GM12878 (cell line): ENCODE results near the gene SETMAR. TPM values are rescaled to one million over a fixed set of nuclear protein-coding genes. Genes with fewer than 3 reads are reported as not detected.

Experiments used
- FOXK2 ChIP-seq: fragments of 450-650 bp; IDR thresholded peaks from 2 replicates; pipeline ENCODE4 v1.6.1; 2017; ENCODE audit warnings: mild to moderate bottlenecking, moderate library complexity
- MEF2A ChIP-seq: IDR thresholded peaks from 2 replicates; pipeline ENCODE4 v1.6.1; 2011; ENCODE audit warnings: low read depth, mild to moderate bottlenecking, low read length, moderate library complexity; ENCODE audit not compliant: insufficient read depth
- NFYA ChIP-seq: IDR thresholded peaks from 2 replicates; pipeline ENCODE4 v1.6.1; 2011; ENCODE audit warnings: low read depth, mild to moderate bottlenecking, low read length, improper control_type of control experiment, borderline replicate concordance
- POLR2AphosphoS5 ChIP-seq: IDR thresholded peaks from 2 replicates; pipeline ENCODE4 v1.6.1; 2011; ENCODE audit warnings: mild to moderate bottlenecking, low read length, inconsistent platforms
- ZBTB4 ChIP-seq: fragments of 450-650 bp; formaldehyde crosslinking; IDR thresholded peaks from 2 replicates; pipeline ENCODE4 v1.4.0; 2022; ENCODE audit warnings: mild to moderate bottlenecking, moderate library complexity
- polyA plus RNA-seq, 11 experiments: library from polyadenylated mRNA; depleted of rRNA in 4 of 11; unstranded in 6 of 11; stranded (reverse) in 5 of 11; fragments of >200 nt; fragmentation: Nextera tagmentation in 4 of 11; fragmentation: Illumina TruSeq in 1 of 11; extraction: Ambion mirVana in 4 of 11; extraction: Trizol in 1 of 11; gene quantifications; 1 replicate in 1 of 11; 2 replicates in 10 of 11; pipeline versions ENCODE4 v1.2.1 to v1.2.3, GENCODE V29; 2011 to 2016; ENCODE audit warnings: inconsistent platforms in 2 of 11, missing spikeins in 2 of 11, low read depth in 1 of 11
- total RNA-seq, 4 experiments: library from RNA; depleted of rRNA in 3 of 4; stranded (reverse); fragments of >200 nt in 3 of 4; fragmentation: Illumina TruSeq in 1 of 4; extraction: Trizol in 1 of 4; gene quantifications; 2 replicates each; pipeline versions ENCODE4 v1.2.1 to v1.2.3, GENCODE V29; 2013 to 2021
- TF ChIP-seq, protein P1 (sequence below): fragments of 450-650 bp; formaldehyde crosslinking; IDR thresholded peaks from 2 replicates; pipeline ENCODE4 v1.5.0; 2022; ENCODE audit warnings: mild to moderate bottlenecking, missing genetic modification characterization

SETMAR gene
- total and polyA plus RNA-seq, 10 of the 15 experiments (the other 5 are each of a cell fraction or from before 2014, with no cell fraction given): 7.1 to 25.1 (median 20.3) TPM

GRCh38 chr3:4310971-4311370, 7.8 kb downstream of the SETMAR start (continued):
- TF ChIP-seq POLR2AphosphoS5: no peak
- TF ChIP-seq, protein P1, sequence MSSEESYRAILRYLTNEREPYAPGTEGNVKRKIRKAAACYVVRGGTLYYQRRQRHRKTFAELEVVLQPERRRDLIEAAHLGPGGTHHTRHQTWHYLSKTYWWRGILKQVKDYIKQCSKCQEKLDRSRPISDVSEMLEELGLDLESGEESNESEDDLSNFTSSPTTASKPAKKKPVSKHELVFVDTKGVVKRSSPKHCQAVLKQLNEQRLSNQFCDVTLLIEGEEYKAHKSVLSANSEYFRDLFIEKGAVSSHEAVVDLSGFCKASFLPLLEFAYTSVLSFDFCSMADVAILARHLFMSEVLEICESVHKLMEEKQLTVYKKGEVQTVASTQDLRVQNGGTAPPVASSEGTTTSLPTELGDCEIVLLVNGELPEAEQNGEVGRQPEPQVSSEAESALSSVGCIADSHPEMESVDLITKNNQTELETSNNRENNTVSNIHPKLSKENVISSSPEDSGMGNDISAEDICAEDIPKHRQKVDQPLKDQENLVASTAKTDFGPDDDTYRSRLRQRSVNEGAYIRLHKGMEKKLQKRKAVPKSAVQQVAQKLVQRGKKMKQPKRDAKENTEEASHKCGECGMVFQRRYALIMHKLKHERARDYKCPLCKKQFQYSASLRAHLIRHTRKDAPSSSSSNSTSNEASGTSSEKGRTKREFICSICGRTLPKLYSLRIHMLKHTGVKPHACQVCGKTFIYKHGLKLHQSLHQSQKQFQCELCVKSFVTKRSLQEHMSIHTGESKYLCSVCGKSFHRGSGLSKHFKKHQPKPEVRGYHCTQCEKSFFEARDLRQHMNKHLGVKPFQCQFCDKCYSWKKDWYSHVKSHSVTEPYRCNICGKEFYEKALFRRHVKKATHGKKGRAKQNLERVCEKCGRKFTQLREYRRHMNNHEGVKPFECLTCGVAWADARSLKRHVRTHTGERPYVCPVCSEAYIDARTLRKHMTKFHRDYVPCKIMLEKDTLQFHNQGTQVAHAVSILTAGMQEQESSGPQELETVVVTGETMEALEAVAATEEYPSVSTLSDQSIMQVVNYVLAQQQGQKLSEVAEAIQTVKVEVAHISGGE (CRISPR knock-in tag): no peak
- no peak for TF ChIP-seq MEF2A
- TF ChIP-seq NFYA: no peak
- no peak for TF ChIP-seq ZBTB4 (CRISPR knock-in tag)
- no peak for TF ChIP-seq FOXK2
- TF ChIP-seq, all 136 proteins: peak for 0
